ENCODE measurements around the gene GLRA1. TPM values are rescaled to one million over a fixed set of nuclear protein-coding genes. Genes with fewer than 3 reads are reported as not detected.
"Not testable (repeated sequence)": the region's sequence is repeated elsewhere in the genome, so short reads cannot be mapped to it uniquely, and the experiment has no call there.

Gene GLRA1
- total RNA-seq, 2 donors from 2014 or later, result not detected

- no peak overlapping the region for H3K9ac ChIP-seq (ENCODE audit: low read depth in 2 of 2, low read length in 2 of 2)
- TF ChIP-seq, protein P1, sequence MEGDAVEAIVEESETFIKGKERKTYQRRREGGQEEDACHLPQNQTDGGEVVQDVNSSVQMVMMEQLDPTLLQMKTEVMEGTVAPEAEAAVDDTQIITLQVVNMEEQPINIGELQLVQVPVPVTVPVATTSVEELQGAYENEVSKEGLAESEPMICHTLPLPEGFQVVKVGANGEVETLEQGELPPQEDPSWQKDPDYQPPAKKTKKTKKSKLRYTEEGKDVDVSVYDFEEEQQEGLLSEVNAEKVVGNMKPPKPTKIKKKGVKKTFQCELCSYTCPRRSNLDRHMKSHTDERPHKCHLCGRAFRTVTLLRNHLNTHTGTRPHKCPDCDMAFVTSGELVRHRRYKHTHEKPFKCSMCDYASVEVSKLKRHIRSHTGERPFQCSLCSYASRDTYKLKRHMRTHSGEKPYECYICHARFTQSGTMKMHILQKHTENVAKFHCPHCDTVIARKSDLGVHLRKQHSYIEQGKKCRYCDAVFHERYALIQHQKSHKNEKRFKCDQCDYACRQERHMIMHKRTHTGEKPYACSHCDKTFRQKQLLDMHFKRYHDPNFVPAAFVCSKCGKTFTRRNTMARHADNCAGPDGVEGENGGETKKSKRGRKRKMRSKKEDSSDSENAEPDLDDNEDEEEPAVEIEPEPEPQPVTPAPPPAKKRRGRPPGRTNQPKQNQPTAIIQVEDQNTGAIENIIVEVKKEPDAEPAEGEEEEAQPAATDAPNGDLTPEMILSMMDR (IDR thresholded peaks at IDR 0.05), result no peak
- H3K27me3 ChIP-seq, result no peaks in the 10 kb centered on the region
- H3K36me3 ChIP-seq, result no peaks in the 10 kb centered on the region
- H3K4me1 ChIP-seq, result peaks cover 4% of the 10 kb centered on the region
- intact Hi-C loops (cut with DNase I), result no loop called here
- H3K27ac ChIP-seq, result no peak overlapping the region
- H3K4me3 ChIP-seq, result no peak overlapping the region
- no peak for DNase-seq
- H3K9me3 ChIP-seq, result no peaks in the 10 kb centered on the region
Observed at GRCh38 chr5:151786468-151786867, 138.2 kb downstream of the GLRA1 start.

- intact Hi-C loops (cut with DNase I), result no loop called here
- TF ChIP-seq, protein P1 (IDR thresholded peaks at IDR 0.05), result no peak
- Histone ChIP-seq H3K4me3 (no peak overlapping the region), H3K27ac (no peak overlapping the region), H3K27me3 (no peaks in the 10 kb centered on the region), H3K4me1 (peaks cover 9% of the 10 kb centered on the region), H3K36me3 (no peaks in the 10 kb centered on the region), H3K9me3 (no peaks in the 10 kb centered on the region), H3K9ac (ENCODE audit: low read depth in 2 of 2, low read length in 2 of 2) (no peak overlapping the region)
- DNase-seq, result no peak
Observed at GRCh38 chr5:151784141-151784540, 140.5 kb downstream of the GLRA1 start.

- H3K4me3 ChIP-seq; H3K36me3 ChIP-seq; H3K27ac ChIP-seq; H3K9me3 ChIP-seq; intact Hi-C loops (cut with DNase I); DNase-seq; H3K9ac ChIP-seq (ENCODE audit: low read depth in 2 of 2, low read length in 2 of 2); H3K27me3 ChIP-seq; H3K4me1 ChIP-seq: not testable (repeated sequence)
Observed at GRCh38 chr5:151783664-151784063, 141.0 kb downstream of the GLRA1 start.

GRCh38 chr5:151781201-151781600 is 143.4 kb downstream of the GLRA1 start:
- intact Hi-C loops (cut with DNase I), result no loop called here
- peaks cover 9% of the 10 kb centered on the region for H3K4me1 ChIP-seq

DNA sequence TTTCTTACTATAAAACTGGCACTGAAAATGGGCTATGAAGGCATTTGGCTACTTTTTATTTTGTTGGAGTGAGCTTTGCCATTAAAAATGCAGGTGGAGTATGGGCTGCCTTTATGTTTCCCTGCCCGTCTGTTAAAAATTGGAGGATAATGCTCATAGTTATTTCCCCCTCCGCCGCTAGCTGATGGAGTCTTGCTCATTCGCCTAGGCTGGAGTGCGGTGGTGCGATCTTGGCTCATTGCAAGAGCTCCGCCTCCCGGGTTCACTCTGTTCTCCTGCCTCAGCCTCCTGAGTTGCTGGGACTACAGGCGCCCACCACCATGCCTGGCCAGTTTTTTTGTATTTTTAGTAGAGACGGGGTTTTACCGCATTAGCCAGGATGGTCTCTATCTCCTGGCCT is 144.3 kb downstream of the GLRA1 start:
- intact Hi-C loops (cut with DNase I), result no loop called here
- TF ChIP-seq, protein P1 (IDR thresholded peaks at IDR 0.05), result no peak
- no peak overlapping the region for H3K27ac ChIP-seq
- H3K9ac ChIP-seq (ENCODE audit: low read depth in 2 of 2, low read length in 2 of 2), result no peak overlapping the region
- no peak overlapping the region for H3K4me3 ChIP-seq
- no peaks in the 10 kb centered on the region for H3K9me3 ChIP-seq
- no peaks in the 10 kb centered on the region for H3K36me3 ChIP-seq
- peaks cover 9% of the 10 kb centered on the region for H3K4me1 ChIP-seq
- H3K27me3 ChIP-seq, result no peaks in the 10 kb centered on the region
- no peak for DNase-seq

More at GRCh38 chr5:151781201-151781600, 143.4 kb downstream of the GLRA1 start:
- Histone ChIP-seq H3K9ac (ENCODE audit: low read depth in 2 of 2, low read length in 2 of 2) (no peak overlapping the region), H3K9me3 (no peaks in the 10 kb centered on the region), H3K36me3 (no peaks in the 10 kb centered on the region), H3K4me3 (no peak overlapping the region), H3K27ac (no peak overlapping the region), H3K27me3 (no peaks in the 10 kb centered on the region)
- no peak for DNase-seq
- TF ChIP-seq, protein P1 (IDR thresholded peaks at IDR 0.05), result no peak

GRCh38 chr5:151779531-151780125 is 145.0 kb downstream of the GLRA1 start:
- peaks cover 14% of the 10 kb centered on the region for H3K4me1 ChIP-seq
- H3K27me3 ChIP-seq, result no peaks in the 10 kb centered on the region
- intact Hi-C loops (cut with DNase I), result no loop called here
- H3K36me3 ChIP-seq, result no peaks in the 10 kb centered on the region
- no peak overlapping the region for H3K4me3 ChIP-seq
- no peaks in the 10 kb centered on the region for H3K9me3 ChIP-seq
- H3K27ac ChIP-seq, result no peak overlapping the region
- no peak for DNase-seq
- TF ChIP-seq, protein P1 (IDR thresholded peaks at IDR 0.05), result no peak
- H3K9ac ChIP-seq (ENCODE audit: low read depth in 2 of 2, low read length in 2 of 2), result no peak overlapping the region

All from colonic mucosa (tissue), 4 donors.